HPDE6-E6E7 (cell line): ENCODE measurements around the gene CIRBP.
A peak's percentile ranks its signal among the peaks of the same experiment; 100 is the strongest.

Source experiments
- DNase-seq: peaks from one replicate; pipeline ENCODE4 v3.0.0; 2011; ENCODE audit warnings: missing footprints; ENCODE audit errors: extremely low spot score

CIRBP gene

DNA sequence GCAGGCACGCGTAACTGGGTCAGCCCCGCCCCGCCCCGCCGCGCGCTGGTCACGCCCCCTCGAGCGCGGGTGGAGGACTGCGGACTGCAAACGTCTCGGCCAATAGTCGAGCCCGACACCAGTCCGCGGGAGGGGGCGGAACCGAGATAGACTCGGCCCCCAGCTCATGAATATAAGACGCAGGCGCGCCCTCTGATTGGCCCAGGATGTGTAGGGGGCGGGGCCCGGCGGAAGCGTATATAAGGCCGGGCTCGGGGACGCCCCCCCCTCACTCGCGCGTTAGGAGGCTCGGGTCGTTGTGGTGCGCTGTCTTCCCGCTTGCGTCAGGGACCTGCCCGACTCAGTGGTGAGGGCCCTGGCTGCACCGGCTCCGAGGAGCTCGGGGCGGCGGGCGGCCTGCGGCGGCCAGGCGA, at the start of gene CIRBP:
Gene CIRBP, plus strand, starts transcription at position 268 of the 413 bp plus-strand sequence. CDS start 1,602 bp downstream, outside the sequence.
- DNase-seq, result peak; percentile 93

DNA sequence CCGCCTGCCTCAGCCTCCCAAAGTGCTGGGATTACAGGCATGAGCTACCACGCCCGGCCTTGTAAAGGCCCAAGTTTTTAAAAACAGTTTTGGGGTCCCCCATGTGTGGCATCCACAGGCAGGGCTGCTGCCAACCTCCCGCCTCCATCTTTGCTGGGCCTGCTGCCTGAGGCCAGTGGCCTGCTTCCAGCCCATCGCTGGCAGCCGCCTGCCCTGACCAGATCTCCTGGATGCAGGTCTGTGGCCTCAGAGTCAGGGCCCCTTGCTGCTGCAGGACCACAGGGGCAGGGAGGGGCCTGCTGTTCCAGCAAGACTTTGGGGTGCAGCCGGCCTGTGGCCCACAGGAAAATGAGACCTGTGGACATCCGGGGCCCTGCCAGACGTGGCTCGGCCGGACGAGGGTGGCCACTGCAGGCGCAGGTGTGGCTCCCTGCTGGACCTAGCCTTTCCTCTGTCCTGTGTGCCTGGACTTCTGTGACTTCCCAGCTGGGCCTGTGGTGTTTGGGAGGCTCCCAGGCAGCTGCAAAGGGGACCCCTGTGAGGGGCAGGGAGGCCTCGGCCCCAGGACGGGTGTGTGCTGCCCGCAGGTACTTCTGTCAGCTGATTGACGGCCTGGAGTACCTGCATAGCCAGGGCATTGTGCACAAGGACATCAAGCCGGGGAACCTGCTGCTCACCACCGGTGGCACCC, 49.2 kb upstream of the CIRBP start:
- no peak for DNase-seq

DNA sequence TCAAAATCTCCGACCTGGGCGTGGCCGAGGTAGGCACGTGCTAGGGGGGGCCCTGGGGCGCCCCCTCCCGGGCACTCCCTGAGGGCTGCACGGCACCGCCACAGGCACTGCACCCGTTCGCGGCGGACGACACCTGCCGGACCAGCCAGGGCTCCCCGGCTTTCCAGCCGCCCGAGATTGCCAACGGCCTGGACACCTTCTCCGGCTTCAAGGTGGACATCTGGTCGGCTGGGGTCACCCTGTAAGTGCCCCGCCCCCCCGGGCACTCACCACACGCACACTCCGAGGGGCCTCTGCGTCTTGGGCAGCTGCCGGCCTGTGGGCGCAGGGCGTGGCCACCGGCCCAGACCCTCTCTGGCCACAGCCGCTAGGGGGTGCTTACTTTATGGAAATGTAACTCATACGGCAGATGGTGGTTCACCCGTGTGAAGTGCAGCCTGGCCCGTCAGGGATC, 48.6 kb upstream of the CIRBP start:
- DNase-seq, result no peak

DNA sequence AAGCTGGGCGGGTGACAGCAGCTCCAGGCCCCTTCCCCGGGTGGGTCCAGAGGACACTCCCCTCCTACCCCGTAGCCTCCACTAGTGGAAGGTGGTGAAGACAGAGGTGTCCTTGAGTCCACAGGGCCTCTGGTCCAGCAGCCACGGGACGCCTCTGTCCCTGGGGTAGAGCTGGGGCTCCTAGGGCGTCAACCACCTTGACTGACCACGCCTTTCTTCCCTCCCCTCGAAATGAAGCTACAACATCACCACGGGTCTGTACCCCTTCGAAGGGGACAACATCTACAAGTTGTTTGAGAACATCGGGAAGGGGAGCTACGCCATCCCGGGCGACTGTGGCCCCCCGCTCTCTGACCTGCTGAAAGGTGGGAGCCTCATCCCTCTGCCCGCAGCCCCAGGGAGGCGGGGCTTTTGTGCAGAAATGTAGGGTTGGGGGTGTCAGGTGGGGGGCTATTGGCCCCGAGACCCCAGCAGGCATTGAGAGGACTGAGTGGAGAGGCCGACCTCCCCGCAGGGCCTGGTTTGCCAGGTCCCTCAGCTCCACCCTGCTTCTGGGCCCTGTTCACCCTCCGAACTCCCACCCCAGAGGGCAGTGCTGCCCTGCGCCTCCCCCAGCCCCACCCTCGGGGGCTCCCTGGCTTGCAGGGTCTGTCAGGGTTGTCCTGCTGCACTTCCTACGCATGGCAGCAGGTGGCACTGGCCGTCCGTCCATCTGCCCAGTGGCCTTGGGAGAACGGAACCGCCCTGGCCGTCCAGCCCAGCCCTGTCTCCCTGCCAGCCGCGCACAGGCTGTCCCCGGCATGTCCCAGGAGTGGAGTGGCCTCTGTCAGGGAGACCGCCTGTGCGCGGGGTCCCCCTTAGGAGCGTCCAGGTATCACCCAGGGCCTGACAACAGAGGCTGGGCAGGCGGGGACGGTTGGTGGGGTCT, 47.9 kb upstream of the CIRBP start:
- no peak for DNase-seq

DNA sequence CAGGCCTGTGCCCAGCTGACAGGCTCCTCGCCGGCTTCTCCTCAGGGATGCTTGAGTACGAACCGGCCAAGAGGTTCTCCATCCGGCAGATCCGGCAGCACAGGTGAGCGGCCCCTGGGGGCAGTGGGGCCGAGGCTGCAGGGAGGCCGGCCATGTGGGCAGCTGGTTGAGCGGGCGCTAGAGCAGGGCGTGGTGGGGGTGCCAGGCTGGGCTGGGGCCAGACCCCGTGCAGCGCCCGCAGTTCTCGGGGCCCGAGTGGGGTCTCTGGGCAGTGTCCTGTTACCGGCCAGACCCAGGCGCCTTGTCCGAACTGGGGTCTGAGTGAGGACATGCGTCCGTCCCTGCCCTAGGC, 47.3 kb upstream of the CIRBP start:
- DNase-seq, result no peak

DNA sequence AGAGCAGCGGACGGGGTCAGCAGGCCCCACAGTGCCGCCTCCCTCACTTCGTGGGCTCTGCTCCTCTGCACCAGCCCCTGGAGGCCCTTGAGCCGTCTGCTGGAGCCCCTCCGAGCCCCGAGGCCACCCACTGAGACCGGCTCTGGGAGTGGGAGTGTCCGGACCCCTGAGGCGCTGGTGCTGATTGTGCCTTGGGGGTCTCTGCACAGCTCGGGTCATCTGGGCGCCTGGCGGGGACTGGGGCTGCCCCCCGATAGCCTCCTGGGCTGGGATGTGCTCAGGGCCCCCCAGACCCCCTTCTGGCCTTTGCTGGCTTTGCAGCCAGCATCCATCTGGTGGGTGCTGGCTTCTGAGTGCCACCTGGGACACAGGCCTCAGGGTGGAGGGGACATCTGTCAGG, 46.7 kb upstream of the CIRBP start:
- no peak for DNase-seq

DNA sequence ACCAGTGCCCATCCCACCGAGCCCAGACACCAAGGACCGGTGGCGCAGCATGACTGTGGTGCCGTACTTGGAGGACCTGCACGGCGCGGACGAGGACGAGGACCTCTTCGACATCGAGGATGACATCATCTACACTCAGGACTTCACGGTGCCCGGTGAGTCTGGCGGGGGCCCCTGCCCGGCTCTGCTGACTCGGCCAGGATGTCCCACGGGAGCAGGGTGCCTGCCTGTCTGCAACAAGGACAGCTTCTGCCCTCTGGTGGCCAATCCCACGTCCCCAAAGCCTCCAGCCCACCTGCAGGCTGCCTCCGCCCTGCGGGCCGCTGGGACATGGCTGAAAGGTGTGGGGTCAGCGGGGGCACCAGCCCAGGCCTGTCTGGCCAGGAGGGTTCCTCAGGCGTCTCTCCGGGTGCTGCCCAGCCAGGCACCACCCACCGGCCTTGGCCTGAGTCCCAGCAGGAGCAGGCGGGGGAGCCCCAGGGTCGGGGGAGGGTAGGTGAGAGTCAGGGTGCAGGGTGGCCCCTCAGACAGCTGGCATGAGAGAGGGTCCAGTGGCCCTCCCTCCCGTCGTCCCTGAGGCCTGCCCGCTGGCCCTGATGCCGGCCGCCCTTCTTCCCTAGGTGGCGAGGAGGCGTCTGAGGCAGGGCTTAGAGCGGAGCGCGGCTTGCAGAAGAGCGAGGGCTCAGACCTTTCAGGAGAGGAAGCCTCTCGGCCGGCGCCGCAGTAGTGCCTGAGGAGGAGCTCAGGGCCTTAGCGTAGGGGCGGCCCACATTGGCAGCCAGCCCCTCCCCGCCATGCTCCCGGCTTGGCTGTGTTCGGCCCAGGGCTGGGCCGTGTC, 45.9 kb upstream of the CIRBP start:
- DNase-seq, result no peak

DNA sequence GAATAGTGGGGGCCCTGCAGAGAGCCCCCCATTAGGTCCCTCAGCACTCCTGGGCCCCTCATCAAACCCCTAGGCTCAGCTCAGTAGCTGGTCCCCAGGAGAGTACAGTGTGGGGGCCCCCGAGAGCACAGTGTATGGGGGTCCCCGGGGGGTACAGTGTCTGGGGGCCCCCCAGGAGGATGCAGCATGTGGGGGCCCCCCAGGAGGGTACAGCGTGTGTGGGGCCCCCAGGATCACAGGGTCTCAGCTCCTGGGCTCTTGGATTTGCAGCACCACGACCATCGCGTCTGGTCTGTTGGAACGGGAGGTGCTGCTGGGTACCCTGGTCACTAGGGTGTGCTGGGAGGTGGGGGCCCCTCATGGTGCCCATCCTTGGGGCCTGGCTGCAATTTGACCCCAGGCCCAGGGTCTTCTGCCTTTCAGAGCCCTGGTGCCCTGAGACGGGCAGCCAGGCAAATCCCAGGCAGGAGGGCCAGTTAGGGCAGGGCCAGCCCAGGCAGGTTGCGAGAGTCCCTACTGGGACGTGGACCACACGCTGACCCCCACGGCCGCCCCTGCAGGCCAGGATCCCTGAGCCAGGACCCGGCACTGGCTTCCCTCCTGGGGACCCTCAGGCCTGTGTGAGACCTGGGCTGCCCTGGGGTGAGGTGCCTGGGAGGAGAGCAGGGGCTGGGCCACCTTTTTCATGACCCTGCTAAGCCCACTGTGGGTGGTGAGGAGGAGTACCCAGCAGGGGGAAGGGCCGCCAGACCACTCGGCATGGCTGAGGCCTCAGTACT, 44.9 kb upstream of the CIRBP start:
- DNase-seq, result no peak

DNA sequence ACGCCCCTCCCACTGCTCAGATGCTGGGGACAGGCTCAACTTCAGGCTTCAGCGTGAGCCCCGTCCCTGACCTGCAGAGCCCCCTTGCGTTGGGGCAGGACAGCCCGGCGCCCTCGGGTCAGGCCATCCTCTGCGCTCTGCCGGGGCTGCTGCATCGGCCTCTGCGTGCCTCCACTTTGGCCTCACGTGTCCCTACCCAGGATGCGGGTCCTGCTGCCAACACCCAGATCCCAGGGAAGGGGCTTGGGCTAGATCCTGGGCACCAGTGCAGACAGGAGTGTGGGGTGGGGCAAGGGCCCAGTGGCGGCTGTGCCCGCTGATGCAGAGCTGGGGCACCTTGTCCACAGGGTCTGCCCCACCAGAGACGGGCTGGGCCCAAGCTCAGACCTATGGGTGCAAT, 44.3 kb upstream of the CIRBP start:
- DNase-seq, result no peak

DNA sequence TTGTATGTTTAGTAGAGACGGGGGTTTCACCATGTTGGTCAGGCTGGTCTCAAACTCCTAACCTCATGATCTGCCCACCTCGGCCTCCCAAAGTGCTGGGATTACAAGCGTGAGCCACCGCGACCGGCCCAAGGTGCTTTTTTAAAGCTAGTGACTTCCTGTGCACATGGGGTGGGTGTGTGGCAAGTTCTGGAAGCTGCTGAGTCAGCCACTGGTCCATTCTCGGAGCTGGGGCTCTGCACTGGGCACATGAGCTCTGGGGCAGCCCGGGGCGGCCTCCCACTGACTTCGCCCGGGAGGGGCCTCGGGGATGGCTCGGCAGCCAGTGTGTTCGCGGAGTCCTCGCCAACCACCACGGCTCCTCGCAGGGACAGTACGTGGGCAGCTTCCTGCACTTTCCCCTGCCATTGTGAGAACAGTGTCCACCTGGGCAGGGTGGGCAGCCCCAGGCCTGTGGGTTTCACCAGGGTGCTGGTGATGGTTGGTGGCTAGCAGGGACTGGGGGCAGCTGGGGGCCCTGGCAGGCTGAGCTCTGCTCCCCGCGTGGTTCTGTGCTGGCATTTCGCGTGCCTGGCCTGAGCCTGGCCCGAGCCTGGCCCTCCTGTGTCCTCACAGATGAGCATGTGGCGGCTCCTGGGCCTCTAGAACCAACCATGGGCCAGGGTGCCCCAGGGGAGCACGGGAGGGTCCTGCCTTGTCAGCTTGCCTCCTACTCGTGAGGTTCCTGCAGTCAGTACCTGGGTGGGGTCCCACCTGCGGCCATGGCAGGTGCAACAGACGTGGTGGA, 43.5 kb upstream of the CIRBP start:
- DNase-seq, result no peak

DNA sequence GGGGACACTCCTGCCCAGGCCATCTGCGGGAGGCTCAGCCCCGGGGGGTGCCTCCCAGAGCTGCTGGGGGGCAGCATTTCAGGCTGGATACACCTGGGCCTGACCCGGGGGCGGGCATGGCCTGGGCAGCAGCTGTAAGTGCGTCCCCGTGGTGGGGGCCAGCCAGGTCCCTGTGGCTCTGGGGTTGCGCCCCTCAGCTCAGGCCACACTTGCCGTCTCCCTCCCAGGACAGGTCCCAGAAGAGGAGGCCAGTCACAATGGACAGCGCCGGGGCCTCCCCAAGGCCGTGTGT, 43.0 kb upstream of the CIRBP start:
- no peak for DNase-seq

DNA sequence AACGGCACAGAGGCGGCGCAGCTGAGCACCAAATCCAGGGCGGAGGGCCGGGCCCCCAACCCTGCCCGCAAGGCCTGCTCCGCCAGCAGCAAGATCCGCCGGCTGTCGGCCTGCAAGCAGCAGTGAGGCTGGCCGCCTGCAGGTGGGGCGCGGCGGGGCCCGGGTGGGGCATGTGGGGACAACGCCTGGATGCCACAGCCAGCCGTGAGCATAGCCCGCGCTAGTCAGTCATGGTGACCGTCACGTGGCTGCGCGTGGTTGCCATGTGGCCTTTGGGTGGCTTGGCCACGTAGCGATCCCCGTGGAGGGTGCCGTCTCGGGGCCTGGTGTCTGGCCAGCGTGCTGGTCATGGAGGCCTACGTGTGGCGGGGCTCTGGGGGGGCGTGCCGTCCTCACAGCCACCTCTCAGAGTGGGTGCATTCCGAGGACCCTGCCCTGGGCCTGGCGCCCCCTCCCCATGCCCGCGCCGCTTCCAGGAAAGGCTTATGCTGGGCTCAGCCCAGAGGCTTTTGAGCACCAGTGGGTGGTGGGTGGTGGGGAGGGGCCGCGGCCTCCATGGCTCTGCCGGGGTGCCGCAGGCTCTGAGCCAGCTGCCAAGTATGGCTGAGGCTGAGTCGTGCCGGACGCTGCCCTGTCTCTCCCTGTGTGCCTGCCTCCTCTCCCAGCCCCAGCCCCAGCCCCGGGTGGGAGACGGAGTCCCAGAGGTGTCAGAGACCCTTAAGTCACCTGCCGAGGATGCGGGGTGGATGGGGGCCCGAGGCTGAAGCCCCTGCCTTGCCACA, 42.4 kb upstream of the CIRBP start:
- DNase-seq, result no peak

DNA sequence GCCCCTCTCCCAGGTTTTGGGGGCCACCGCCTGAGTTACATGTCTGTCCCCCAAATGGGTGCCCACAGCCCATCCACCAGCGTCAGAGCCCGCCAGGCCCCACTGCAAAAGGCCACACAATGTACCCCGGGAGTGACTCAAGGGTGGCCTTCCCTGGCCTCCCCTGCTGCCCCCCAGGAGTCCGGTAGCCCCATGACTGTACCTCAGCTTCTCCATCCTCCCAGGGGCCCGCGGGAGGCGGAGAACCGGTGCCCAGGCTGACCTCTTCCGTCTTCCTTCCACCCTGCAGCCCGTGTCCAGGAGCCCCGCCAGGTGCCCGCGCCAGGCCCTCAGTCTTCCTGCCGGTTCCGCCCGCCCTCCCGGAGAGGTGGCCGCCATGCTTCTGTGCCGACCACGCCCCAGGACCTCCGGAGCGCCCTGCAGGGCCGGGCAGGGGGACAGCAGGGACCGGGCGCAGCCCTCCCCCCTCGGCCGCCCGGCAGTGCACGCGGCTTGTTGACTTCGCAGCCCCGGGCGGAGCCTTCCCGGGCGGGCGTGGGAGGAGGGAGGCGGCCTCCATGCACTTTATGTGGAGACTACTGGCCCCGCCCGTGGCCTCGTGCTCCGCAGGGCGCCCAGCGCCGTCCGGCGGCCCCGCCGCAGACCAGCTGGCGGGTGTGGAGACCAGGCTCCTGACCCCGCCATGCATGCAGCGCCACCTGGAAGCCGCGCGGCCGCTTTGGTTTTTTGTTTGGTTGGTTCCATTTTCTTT, 41.7 kb upstream of the CIRBP start:
- no peak for DNase-seq

DNA sequence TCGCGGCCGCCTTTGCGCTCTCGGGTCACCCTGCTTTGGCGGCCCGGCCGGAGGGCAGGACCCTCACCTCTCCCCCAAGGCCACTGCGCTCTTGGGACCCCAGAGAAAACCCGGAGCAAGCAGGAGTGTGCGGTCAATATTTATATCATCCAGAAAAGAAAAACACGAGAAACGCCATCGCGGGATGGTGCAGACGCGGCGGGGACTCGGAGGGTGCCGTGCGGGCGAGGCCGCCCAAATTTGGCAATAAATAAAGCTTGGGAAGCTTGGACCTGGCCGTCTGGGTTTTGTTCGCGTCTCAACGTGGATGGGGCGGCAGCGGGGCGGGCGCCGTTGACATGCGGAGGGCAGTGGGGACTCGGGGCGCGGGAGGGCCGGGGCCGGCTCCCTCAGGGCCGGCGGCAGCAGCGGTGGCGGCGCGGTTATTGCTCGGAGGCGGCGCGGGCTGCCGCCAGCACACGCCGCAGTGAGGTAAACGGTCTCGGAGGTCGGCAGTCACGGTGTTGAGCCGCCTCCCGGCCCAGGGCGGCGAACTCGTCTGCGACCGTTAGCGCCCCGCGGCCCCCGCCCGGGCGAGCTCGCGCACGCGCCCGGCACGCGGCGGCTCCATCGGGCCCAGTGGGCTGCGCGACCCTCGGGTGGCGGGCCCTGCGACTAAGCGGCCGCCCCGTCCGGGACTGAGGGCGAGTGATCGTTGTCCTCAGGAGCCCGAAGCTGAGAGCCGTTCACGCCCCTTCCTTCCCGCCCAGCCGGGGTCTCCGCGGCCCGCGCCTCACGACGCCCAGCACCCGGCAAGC, 40.8 kb upstream of the CIRBP start:
- no peak for DNase-seq

DNA sequence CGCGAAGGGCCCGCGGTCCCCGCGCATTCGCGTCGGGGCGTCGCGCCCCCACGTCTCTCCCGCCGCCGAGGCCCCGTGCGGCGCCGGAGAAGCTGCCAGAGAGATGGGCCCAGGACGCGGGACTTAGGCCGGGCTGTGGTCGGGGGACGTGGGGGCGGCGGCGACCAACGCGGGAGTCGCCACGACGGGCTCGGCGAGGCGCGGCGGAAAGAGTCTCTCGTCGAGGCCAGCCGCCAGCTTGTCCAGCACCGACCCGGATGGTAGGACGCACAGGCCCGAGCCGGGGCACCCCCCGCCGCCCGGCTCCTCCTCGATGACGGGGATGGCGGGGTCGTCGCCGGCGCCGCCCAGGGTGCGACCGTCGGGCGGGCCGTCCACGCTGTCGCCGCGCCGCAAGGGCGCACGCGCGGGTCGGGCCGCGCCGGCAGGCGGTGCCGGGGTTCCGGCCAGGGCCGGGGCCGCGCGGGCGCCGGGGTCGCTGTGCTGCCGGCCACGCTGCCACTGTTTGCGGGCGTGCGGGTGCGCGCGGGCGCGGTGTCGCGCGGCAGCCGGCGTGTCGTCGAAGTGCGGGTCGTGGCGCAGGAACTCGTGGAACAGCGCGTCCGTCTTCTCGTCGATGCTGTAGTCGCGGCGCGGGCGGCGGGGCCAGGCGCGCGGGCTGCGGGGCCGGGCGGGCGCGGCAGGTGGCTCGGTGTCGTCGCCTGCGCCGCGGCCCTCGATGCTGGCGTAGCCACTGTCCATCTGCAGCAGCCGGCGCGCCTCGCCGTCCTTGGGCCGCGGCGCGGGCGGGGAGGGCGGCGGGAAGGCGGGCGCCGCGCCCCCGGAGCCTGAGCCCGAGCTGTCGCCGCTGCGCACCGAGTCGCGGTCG, 39.8 kb upstream of the CIRBP start:
- no peak for DNase-seq

DNA sequence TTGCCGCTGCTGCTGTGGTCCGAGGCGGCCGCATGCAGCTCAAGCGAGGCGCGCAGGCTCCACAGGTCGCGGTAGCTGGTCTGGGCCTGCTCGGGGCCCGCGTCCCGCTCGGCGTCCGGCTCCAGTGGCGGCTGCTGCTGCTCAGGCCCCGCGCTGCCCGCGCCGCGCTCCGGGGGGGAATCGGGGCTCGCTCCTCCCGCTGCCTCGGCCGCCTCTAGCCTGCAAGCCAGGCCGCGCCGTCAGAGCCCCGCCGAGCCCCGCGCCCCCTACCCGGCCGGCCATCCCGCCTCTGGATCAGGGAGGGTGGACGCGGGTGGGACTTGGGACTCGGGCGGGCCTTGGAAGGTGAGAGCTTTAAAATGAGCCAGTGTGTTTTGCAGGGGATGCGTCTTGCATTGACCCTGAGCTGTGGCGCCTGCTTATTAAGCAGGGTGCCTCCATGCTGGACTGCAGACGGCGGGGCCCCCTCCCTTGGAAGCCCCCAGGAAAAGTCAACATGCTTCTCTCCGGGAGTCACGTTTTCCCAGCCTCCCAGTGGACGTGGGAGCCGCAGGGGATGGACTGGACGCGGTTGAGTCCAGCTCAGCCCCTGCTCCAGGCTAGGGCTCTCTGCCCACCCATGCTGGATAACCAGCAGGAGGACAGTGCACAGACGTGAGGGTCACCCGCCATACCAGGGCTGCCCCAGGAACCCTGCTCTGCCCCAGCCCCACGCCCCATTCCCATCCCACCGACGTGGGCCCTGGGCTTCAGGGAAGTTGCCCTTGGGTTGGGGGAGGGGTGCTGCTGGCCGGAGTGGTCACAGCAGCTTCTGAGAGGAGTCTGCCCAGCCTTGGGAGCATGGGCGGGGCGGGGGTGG, 39.0 kb upstream of the CIRBP start:
- DNase-seq, result no peak
